CD4-positive, alpha-beta T cell treated with Interferon alpha-2 for 1 hour (primary cell): ENCODE measurements around the gene ATRN.

ENCODE experiments used
- DNase-seq, 2 donors: peaks; one replicate each; pipeline ENCODE4 v3.0.0-alpha.2; 2020 to 2022

ATRN gene

DNA sequence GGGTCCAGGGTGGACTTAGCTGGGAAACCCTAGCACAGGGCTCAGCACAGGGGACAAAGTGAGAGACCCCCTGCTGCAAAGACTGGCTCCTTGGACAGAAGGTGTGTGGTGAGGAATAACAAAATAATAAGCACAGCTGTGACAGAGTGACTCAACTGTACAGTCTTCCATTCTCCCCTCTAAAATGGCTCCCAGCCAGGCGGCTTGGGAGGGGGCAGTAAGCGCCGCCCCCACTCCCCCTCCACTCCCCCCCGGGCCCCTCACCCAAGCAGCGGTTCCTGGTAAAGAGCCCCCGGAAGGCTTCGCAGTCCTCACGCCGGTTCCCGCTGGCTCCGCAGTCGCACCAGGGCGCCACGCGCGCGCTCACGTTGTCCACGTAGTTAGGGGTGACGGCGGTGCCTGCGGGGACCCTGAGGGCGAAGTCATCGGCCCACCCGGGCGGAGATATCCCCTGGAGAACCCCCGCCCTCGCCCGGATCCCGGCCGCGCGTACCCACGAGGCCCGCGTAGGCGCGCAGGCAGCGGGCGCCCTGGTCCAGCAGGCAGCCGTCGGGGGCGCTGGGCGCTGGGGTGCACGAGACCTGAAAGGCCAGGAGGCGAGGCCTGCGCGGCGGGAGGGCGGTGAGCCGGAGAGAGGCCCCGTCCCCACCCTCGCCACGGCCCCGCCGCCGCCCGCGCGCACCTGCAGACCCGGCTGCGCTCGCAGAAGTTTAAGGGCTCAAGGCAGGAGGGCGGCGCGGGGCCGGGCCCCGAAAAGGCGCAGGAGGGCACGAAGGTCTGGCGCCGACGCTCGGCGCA is 189.6 kb downstream of the ATRN start:
- no peak for DNase-seq

DNA sequence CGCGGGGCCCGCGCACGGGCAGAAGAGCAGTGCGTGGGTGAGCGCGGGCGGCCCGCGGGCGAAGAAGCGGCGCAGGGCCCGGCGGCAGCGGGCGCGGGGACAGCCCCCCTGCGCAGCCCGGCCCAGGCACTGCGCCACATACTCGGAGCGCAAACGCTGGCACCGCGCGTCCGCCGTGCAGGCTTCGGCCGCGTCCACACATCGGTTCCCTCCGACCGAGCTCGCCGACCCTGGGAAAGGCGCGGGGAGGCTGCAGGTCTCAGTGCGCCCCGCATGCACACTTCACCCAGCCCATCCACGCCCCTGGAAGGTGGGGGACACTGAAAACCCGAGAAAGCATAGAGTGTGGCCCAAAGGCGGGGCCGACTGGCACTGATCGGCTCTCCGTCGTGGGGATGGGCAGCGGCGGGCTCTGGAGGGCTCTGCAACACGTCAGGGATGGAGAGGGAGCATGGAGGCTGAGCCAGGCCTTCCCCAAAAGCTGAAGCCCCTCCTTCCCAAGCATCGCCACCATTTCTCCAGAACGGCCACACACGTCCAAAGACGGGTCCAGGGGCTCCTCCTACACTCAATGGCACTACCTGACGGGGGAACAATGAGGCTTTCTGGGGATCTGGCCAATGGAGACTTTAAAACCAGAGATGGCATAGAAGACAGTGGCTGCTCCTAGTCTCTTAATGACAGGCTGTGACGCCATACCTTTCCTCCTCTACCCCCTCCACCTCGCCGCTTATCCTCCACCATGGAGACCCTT is 190.4 kb downstream of the ATRN start:
- no peak for DNase-seq

DNA sequence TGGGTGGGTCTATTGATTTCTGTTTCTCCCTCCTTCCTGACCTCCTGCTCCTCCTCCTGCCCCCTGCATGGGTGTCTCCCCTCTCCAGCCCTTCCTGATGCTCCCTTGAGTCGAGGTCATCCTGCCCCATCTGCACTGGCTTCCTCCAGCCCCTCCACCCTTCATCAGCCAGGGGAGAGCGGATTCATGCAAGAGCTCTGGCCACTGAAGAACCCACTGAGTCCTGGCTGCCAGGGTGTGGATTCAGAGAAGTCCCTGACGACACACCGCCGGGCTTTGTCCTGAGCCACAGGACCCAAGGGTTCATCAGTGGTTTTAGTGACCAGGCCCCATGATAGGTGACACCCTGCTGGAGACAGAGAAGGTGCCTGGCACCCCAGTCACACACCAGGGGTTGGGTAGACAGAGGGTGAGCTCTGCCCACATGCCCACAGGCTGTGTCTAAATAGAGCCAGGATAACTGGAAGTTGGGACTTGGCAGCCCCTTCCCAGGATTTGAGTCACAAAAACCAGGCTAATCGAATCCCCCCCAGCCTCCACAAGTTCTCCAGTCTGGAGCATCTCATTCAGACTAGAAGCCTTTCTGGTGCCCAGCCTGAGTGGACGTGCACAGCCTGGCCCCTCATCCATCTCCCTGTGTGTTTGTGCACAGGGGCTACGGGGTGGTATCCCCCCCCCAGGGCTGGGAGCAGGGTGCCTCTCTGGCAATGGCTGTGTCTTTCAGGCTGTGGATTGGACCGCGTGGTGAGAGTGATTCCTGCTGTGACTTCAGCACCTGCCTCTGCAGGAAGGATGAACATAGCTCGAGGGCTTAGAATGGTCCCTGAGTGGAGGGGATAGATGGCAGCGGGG is 191.2 kb downstream of the ATRN start:
- no peak for DNase-seq

DNA sequence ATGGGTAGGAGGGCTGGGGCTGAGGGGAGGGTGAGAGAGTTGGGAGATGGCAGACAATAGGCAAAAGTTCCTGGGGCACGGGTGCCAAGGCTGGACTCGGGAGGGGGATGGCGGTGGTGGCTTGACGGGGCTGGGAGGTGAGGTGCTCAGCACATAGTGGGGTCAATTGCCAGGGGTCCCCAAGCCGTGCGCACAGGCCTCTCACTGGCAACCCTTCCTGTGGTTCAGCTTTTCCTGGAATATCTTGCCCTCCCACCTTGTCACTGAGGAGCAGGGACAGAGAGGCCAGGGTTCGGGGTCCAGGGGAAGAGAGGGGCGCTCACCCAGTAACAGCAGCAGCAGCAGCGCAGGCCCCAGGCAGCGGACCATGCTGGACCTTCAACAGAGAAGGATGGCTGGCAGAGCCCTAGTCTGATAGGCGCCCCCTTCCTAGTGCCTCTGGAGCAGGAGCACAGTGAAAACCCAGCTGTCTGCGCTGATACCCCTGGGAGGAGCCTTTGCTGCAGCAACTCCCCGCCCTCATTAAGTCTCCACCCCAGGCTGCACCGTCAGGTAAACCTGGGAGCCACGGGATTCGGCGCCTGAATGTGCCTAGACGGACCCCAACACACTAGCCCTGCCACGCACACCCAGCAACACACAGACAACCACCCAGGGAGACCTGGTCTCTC is 192.3 kb downstream of the ATRN start, which contains the start of gene GFRA4:
Gene GFRA4, minus strand, starts transcription at position 369 of the 671 bp plus-strand sequence. Its CDS starts 0 bp downstream, at position 369.
- DNase-seq = no peak

DNA sequence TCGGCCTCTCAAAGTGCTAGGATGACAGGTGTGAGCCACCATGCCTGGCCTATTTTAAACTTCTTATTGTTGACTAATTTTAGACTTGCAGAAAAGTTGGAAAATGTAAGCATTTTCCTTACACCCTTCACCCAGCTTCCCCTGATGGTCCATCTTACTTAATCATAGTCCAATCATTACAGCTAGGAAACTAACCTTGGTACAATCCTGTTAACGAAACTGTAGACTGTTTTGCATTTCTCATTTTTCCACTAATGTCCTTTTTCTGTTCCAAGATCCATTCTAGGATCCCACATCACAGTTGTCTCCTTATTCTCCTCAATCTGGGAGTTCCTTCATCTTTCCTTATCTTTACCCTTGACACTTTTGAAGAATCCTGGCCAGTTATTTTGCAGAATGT is 193.0 kb downstream of the ATRN start:
- DNase-seq = no peak

DNA sequence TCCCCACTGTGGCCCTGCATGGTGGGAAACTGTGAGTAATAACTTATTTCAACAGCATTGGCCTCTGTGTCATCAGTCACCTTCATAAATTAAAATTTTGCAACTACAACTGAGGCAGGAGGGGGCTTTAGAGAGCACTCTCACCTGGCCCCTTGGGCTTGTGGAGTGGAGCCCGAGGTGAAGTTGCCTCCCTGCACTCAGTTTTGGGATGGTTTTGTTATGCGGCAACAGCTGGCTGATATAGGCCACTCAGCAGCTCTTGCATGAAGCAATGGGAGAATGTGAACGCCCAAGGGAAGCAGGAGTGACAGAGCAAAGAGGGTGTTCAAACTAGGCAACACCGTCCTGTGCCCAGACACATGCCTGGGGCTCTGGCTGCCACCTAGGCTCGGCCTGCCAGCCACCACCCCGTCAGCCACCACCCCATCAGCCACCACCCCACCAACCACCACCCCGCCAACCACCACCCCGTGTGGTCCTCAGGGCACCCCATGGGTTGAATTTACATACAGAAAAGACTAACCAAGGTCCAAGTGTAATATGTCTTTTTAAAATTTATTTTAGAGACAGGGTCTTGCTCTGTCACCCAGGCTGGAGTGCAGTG is 196.7 kb downstream of the ATRN start:
- no peak for DNase-seq

DNA sequence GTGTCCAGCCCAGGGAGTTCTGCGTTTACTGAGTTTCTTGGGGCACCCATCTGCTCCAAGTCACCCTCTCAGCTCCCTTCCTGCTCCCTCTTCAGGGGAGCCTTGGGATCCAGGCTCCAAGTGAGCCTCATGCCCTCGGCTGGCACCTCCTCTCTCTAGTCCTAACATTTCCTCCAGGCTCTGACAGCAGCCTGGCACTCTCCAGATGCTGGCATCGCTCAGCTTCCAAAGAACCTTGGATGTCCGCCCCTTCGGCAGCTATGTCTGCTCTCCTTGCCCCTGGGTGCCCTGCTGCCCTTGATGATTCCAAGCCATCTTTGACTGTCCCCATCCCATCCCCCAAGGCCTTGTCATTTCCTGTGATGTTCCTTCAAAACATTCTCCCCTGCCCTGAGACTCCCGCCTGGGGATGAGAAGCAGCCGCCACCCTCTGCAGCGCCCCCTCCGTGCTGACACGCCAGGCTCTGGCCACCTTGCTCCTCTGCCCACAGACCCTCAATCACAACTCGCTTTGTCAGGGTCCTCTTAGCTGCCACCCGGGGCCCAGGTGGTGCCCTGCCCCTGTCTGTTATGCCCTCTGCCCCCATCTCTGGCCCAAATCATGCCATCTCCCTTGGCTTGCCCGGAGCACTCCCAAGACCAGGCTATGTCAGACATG is 199.0 kb downstream of the ATRN start:
- no peak for DNase-seq

DNA sequence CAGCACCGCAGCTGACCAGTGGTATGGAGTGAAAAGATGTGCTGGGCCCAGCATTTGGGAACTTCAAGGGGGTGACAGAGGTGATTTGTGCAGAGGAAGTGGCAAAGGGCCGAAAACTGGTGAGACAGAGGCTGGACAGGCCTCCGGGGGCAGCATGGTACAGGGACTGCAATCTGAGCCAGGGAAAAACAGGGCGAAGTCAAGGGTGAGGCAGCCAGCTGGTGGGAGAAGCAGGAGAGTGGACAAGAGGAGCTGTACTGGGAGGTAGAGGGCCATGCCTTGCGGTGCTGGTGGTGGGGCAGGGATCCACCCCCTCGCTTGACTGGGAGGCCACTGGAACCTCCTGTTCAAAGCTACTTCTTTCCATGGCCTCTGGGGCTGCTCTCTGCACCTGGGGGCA is 199.7 kb downstream of the ATRN start:
- no peak for DNase-seq

DNA sequence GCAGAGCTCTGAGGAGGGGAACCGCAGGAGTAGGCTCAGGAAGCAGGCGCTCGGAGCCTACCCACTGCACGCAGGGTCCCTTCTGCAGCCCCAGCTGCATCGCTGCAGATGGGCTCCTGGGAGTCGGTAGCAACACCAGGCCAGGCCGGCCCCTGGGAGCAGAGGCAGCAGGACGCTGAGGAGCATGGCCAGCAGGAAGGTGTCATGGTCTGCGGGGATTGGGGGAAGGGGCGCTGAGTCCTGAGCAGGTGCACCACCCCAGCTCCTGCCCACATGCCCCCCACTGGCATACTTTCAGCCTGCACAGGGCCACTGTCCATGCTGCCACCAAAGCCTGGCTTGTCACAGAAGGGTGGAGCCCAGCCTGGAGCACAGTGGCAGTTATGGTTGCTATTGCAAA is 200.1 kb downstream of the ATRN start:
- DNase-seq = no peak

DNA sequence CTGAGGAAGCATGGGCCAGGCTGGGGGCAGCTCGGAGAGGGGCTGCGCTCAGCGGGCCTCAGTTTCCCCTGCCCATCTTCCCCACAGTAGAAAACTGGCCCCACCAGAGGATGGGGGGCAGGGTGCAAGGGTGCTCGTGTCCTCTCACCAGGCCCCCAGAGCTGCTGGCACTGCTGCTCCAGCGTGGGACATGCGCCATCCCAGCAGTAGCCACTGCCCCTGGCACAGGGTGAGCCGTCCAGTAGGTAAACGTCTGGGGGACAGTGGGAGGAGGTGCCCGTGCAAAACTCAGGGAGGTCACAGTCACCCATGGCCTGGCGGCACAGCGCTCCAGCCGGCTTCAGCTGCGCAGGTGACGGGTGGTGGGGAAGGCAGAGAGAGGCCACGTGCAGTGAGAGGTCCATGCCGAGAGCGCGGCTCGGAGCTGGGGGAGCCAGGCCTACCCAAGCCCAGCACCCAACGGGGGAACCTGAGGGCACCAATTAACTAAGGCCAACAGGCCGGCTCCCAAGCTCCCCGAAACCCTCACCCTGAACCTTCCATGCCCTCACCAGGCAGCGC is 201.2 kb downstream of the ATRN start:
- no peak for DNase-seq

DNA sequence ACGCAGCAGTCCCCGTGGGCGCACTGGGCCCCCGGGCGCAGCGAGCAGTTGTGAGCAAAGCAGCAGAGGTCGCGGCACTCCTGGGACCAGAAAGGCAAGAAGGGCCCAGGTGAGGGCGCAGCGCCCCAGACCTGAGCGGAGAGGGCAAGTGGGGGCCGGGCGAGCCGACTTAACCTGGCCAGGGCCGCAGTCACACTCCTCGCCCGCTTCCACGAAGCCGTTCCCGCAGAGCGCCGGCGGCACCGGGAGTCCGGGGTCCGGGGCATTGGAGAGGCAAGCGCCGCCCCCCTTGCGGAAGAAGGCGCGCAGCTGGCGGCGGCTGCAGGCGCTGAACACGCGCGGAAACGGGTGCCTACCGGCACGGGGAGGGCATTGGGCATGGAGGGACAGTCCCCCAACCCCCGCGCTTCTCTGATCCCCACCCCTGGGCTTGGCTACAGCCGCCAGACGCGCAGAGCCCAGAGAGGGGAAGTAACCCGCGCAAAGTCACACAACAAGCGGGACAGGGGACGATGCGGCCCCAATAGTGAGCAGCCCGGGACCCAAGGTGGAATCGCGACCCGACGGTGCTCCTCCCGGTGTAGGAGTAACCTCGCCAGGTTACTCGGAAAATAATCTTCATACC is 201.8 kb downstream of the ATRN start:
- DNase-seq = no peak

DNA sequence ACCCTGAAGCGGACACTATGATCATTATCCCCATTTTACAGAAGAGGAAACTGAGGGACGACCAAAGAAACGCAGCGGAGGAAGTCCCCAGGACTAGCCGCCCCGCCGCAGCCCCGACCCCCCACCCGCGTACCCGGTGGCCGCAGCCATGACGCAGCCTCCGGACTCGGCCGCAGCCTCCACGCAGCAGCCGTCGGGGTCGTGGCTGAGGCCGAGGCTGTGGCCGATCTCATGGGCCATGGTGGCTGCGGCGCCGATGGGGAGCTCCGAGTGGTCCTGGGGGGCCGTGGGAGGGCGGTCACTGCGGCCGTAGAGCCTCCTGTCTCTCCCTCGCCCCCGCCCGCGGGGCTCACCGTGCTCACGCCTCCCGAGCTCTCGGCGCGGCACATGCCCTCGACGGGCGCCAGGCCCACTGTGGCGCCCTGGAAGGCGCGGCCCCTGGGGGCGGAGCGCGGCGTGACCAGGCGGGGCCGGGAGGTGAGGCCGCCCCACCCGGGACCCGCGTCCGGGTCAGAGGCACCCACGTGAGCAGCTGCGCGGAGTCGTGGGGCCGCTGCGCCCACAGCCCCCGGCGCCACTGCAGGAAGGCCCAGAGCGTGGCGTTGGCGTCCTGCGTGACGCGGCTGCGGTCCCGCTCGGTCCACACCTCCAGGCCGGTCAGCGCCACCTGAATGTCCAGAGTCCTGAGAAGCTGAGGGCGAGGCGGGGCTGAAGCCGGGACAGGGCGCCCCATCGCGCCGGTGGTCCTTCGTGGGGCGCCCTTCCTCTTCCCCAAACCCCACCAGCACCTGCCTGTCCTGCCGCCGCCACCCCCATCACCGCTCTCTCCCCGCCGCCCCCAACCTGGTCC is 202.6 kb downstream of the ATRN start:
- no peak for DNase-seq

DNA sequence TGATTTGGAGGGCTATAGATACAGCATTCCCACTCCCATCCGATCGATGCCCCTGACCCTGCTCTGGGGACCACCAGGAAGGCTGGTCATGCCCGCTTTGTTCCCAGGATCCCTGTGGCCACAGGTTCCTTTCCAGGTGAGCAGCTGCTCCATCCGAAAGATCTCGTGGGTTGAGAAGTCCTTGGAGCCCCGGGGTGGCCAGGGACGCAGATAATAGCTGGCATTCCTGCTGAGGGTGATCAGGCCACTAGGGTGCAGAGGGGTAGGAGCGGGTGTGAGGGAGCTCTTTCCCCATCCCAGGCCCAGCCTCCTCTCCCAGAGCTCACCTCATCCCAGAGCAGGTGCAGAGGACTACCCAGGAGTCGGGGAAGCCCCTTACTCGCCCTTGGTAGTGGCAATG is 203.6 kb downstream of the ATRN start:
- DNase-seq = no peak

DNA sequence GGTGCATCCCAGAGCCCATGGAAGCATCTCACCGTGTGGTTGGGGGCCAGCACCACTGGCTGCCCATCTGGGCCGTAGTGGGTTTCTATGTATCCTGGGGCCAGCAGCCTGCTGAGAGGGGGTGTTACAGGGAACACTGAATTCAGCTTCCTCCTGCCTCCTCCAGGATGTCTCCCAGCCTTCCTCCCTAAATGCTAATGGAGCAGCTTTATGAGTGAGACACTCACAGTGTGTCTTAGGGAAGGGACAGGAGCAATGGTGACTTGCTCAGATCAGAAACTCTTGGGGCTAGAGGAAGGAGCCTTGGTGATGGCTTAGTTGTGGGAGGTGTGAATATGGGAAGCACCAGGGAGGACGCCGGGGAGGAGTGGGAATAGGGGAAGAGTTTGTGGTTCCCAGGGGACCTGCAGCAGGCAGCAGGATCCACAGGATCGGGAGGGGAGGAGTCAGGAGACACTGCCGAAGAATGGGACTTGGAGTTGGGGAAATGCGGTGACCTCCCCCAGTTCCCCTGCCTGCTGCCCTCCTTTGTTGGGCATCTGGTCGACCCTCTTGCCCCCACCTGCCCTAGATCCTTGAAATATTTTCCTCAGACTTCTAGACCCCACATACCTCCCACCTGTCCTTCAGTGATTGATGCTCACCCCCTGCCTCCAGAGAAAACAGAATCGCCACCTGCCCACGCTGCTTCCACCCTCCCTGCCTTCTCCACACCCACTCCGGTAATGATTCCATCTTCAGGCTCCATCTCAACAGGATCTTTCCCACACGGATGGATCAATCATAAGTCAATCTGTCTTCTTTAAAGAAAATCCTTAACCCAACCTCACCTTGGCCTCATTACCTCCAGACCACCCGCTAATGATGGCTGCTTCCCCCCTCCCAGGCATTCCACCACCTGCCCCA is 204.4 kb downstream of the ATRN start:
- DNase-seq = no peak

DNA sequence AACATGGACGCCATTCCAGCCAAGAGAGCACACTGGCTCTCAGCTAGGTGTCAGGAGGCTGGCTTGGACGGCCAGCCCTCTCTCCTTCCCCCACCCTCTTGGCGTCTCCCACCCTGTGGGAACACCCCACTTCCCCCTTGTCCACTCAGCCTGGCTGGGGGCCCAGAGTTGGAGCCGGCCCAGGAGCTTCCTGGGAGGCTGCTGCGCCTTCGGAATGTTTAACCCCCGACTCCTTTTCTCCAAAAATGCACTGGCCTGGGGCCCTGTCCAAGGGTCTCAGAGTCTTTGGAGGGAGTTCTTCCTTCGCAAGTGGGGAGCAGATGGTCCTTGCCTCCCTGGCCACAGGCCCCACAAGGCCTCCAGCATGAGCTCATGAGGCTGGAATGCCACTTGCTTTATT is 206.9 kb downstream of the ATRN start:
- DNase-seq = no peak

DNA sequence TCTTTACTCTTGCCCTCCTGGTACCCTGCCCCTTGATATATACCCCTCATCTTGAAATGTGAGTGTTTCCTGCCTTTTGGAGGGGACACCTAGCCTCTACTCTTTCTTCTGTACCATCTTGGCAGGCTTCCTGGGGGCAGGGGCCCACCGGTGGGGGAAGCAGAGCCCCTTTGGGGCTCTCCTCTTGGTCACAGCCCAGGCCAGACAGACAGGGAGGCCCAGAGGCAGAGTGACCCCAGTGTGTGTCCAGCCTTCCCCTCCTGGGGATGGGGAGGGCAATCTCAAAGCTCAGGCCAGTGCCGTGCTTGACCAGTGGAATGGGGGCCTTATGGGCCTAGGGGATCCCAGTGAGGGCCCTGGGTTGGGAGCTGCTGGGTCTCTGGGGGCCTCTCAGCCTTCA is 207.4 kb downstream of the ATRN start:
- no peak for DNase-seq

DNA sequence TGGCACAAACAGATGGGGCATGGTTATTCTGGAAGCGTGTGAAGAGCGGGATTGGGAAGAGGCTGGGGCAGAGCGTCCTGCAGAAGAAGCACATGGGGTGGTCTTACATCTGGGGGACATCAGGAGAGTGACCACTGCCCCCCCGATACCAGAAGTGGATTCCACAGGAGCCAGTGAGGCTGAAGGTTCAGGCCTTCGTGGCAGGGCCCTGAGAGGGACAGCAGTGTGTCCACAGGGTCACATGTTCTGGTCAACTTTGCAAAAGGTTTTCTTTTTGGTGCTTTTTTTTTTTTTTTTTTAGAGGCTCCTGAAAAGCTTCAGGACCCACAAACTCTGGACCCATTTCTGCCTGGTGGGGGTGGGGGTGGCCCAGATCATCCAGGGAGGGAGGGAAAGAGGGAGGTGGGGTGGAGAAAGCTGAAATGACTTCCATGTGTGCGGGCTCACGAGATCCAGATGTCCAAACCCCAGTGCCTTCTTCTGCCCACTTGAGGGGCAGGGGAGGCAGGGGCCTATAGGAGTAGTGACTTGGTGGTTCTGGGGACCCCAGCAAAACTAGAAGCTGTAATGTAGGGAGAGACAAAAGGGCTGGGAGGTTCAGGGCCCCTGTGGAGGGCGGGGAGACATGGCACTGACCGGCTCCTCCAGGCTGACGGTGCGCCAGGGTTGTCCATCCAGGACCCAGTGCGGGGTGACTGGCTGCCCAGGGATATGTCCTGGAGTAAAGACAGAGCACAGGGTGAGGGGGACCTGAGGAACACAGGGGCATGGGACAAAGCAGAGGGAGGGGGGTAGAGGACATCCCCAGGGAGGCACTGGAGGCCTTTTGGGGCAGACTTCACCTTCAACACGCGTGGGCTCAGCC is 208.3 kb downstream of the ATRN start:
- no peak for DNase-seq
